Measurements from ENCODE around the gene RYR1.

The RYR1 gene

DNA sequence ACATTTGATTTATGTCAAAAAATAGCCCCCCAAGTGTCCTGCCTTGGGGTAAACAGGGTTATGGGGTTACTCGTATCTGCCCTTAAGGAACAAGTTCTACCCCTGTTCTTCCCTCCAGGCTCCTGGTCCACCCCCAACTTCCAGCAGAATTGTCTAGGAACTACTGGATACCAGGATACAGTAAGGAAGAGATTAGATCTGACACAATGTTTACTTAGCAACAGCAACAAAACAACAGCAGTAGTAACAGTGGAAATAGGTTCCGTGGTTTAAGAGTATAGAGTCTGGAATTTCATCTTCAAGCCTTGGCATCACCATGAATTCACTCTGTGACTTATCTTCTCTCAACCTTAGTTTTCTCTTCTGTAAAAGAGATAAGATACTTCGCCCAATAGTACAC lies 32.3 kb upstream of the RYR1 start:
- H3K36me3 ChIP-seq (ENCODE audit: low read length), result no peaks in the 10 kb centered on the region
- H3K9me3 ChIP-seq (ENCODE audit: insufficient read depth, low read length), result no peaks in the 10 kb centered on the region
- no peaks in the 10 kb centered on the region for H3K27me3 ChIP-seq (ENCODE audit: low read length)
- no peak for TF ChIP-seq EZH2phosphoT487 (conservative IDR thresholded peaks at IDR 0.05; ENCODE audit: low read length)
- TF ChIP-seq, protein P1, sequence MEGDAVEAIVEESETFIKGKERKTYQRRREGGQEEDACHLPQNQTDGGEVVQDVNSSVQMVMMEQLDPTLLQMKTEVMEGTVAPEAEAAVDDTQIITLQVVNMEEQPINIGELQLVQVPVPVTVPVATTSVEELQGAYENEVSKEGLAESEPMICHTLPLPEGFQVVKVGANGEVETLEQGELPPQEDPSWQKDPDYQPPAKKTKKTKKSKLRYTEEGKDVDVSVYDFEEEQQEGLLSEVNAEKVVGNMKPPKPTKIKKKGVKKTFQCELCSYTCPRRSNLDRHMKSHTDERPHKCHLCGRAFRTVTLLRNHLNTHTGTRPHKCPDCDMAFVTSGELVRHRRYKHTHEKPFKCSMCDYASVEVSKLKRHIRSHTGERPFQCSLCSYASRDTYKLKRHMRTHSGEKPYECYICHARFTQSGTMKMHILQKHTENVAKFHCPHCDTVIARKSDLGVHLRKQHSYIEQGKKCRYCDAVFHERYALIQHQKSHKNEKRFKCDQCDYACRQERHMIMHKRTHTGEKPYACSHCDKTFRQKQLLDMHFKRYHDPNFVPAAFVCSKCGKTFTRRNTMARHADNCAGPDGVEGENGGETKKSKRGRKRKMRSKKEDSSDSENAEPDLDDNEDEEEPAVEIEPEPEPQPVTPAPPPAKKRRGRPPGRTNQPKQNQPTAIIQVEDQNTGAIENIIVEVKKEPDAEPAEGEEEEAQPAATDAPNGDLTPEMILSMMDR (IDR thresholded peaks at IDR 0.05; ENCODE audit: insufficient read depth, low read length, poor library complexity, severe bottlenecking), result no peak
- no peak overlapping the region for H3K9ac ChIP-seq (ENCODE audit: low read length)
- H3K9me2 ChIP-seq (replicated peaks; ENCODE audit: insufficient read depth, low read length), result no peaks in the 10 kb centered on the region
- H3F3A ChIP-seq (ENCODE audit: insufficient read depth), result no peaks in the 10 kb centered on the region
- H4K20me1 ChIP-seq (ENCODE audit: low read depth, low read length), result no peaks in the 10 kb centered on the region
- no peak overlapping the region for H3K27ac ChIP-seq (ENCODE audit: low read depth, low read length)
- no peak overlapping the region for H3K4me2 ChIP-seq (ENCODE audit: low read depth, low read length, poor library complexity, severe bottlenecking)
- H2AFZ ChIP-seq (ENCODE audit: low read depth, low read length, severe bottlenecking), result no peak overlapping the region
- H3K79me2 ChIP-seq (ENCODE audit: insufficient read depth, low read length), result no peaks in the 10 kb centered on the region
- H3K4me3 ChIP-seq (ENCODE audit: insufficient read depth, low read length, poor library complexity, severe bottlenecking), result no peak overlapping the region

DNA sequence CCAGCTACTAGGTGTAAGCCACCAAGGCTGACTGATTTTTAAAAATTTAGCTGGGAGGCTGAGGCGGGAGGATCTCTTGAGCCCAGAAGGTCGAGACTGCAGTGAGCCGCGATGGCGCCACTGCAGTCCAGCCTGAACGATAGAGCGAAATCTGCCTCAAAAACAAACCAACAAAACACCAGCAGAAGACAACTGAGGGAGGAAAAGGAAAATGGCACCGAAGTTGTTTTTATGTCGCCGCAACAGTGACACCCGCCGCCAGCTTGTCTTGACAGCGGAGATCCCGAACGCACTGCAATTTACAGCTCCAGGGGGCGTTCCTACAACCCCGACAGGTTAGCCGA lies 30.9 kb upstream of the RYR1 start:
- H3K9me2 ChIP-seq (replicated peaks; ENCODE audit: insufficient read depth, low read length), result no peaks in the 10 kb centered on the region
- no peak for TF ChIP-seq EZH2phosphoT487 (conservative IDR thresholded peaks at IDR 0.05; ENCODE audit: low read length)
- TF ChIP-seq, protein P1 (IDR thresholded peaks at IDR 0.05; ENCODE audit: insufficient read depth, low read length, poor library complexity, severe bottlenecking), result no peak
- H3K36me3 ChIP-seq (ENCODE audit: low read length), result no peaks in the 10 kb centered on the region
- H2AFZ ChIP-seq (ENCODE audit: low read depth, low read length, severe bottlenecking), result peak overlapping the region; percentile 81
- H3K27me3 ChIP-seq (ENCODE audit: low read length), result no peaks in the 10 kb centered on the region
- peak overlapping the region; percentile 44 for H3K9ac ChIP-seq (ENCODE audit: low read length)
- H3K79me2 ChIP-seq (ENCODE audit: insufficient read depth, low read length), result no peaks in the 10 kb centered on the region
- H3K27ac ChIP-seq (ENCODE audit: low read depth, low read length), result no peak overlapping the region
- peak overlapping the region; percentile 55 for H3K4me2 ChIP-seq (ENCODE audit: low read depth, low read length, poor library complexity, severe bottlenecking)
- no peaks in the 10 kb centered on the region for H3F3A ChIP-seq (ENCODE audit: insufficient read depth)
- no peaks in the 10 kb centered on the region for H4K20me1 ChIP-seq (ENCODE audit: low read depth, low read length)
- H3K4me3 ChIP-seq (ENCODE audit: insufficient read depth, low read length, poor library complexity, severe bottlenecking), result peak overlapping the region; percentile 37
- H3K9me3 ChIP-seq (ENCODE audit: insufficient read depth, low read length), result no peaks in the 10 kb centered on the region

DNA sequence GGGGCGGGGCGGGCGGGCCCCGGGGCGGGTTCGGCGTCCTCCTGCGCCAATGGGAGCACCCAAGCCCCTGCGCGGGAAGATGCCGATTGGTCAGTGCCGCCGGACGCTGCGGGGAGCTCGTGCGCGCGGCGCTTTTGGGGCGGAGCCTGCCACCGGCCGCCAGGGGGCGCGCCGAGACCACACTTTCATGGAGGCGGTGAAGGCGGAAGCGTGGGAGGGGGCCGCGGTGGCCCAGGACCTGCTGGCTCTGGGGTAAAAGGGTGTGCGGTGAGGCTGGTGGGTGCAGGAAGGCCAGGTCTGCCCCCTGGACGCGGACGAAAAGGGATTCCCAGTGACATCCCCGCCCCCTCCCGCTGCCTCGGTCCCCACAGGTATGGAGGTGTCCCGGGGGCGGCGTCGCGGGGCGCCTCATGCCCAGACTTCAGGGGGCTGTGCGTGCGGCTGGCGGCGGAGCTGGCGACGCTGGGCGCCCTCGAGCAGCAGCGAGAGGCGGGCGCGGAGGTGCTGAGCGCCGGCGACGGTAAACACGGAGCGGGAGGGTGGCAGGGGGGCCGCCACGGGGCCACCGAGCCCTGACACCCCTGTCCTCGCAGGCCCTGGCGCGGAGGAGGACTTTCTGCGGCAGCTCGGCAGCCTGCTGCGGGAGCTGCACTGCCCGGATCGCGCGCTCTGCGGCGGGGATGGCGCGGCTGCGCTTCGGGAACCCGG lies 30.4 kb upstream of the RYR1 start, which contains the start of gene FAM98C:
Gene FAM98C, plus strand, starts transcription at position 127 of the 708 bp plus-strand sequence. Its CDS starts 61 bp downstream, at position 188.
- Histone ChIP-seq H3K4me3 (ENCODE audit: insufficient read depth, low read length, poor library complexity, severe bottlenecking) (peak within 1 kb of the TSS; percentile 91), H3K36me3 (ENCODE audit: low read length) (no peaks in the 10 kb centered on the region), H3F3A (ENCODE audit: insufficient read depth) (no peaks in the 10 kb centered on the region), H3K79me2 (ENCODE audit: insufficient read depth, low read length) (no peaks in the 10 kb centered on the region), H4K20me1 (ENCODE audit: low read depth, low read length) (no peaks in the 10 kb centered on the region), H3K4me2 (ENCODE audit: low read depth, low read length, poor library complexity, severe bottlenecking) (peak within 1 kb of the TSS; percentile 93), H3K9me3 (ENCODE audit: insufficient read depth, low read length) (no peaks in the 10 kb centered on the region), H3K27ac (ENCODE audit: low read depth, low read length) (peak within 1 kb of the TSS; percentile 53), H3K9me2 (replicated peaks; ENCODE audit: insufficient read depth, low read length) (no peaks in the 10 kb centered on the region), H3K9ac (ENCODE audit: low read length) (peak within 1 kb of the TSS; percentile 89), H2AFZ (ENCODE audit: low read depth, low read length, severe bottlenecking) (peak within 1 kb of the TSS; percentile 88), H3K27me3 (ENCODE audit: low read length) (no peaks in the 10 kb centered on the region)
- TF ChIP-seq, protein P1 (IDR thresholded peaks at IDR 0.05; ENCODE audit: insufficient read depth, low read length, poor library complexity, severe bottlenecking), result peak; percentile 80
- no peak for TF ChIP-seq EZH2phosphoT487 (conservative IDR thresholded peaks at IDR 0.05; ENCODE audit: low read length)

All from SU-DHL-6 (cell line).